Measurements from ENCODE around the gene FIG4.
"Not testable (repeated sequence)": the region's sequence is repeated elsewhere in the genome, so short reads cannot be mapped to it uniquely, and the experiment has no call there.

FIG4 gene

GRCh38 chr6:109722564-109723254 is 31.6 kb downstream of the FIG4 start:
- no peaks in the 10 kb centered on the region for H3F3A ChIP-seq (ENCODE audit: low read depth)
- H3K79me2 ChIP-seq (ENCODE audit: insufficient read depth, low read length): no peaks in the 10 kb centered on the region
- no peak overlapping the region for H2AFZ ChIP-seq (ENCODE audit: low read length)
- H3K27me3 ChIP-seq (ENCODE audit: insufficient read depth, low read length, poor library complexity, severe bottlenecking): no peaks in the 10 kb centered on the region
- no peak overlapping the region for H3K4me2 ChIP-seq (ENCODE audit: low read depth, low read length, poor library complexity, severe bottlenecking)
- no peaks in the 10 kb centered on the region for H3K9me2 ChIP-seq (replicated peaks; ENCODE audit: low read depth, low read length)
- no peak overlapping the region for H3K4me3 ChIP-seq (ENCODE audit: low read length, poor library complexity, severe bottlenecking)
- peaks cover 9% of the 10 kb centered on the region; the same call in 1 of the 2 replicates for H3K36me3 ChIP-seq (ENCODE audit: insufficient read depth, low read length)
- H4K20me1 ChIP-seq (ENCODE audit: insufficient read depth, low read length, poor library complexity, severe bottlenecking): no peaks in the 10 kb centered on the region
- TF ChIP-seq CTCF (conservative IDR thresholded peaks at IDR 0.05; ENCODE audit: low read length) (no peak), EZH2phosphoT487 (IDR thresholded peaks at IDR 0.05; ENCODE audit: borderline replicate concordance) (no peak)
- peaks cover 3% of the 10 kb centered on the region for H3K4me1 ChIP-seq (ENCODE audit: insufficient read depth, low read length, poor library complexity, severe bottlenecking)
- no peak overlapping the region for H3K9ac ChIP-seq (ENCODE audit: low read depth, low read length, poor library complexity, severe bottlenecking)
- H3K9me3 ChIP-seq (ENCODE audit: insufficient read depth, low read depth, low read length): no peaks in the 10 kb centered on the region

GRCh38 chr6:109725250-109725649 is 34.2 kb downstream of the FIG4 start:
- not testable (repeated sequence) for H3K36me3 ChIP-seq (ENCODE audit: insufficient read depth, low read length); H3K27me3 ChIP-seq (ENCODE audit: insufficient read depth, low read length, poor library complexity, severe bottlenecking); H4K20me1 ChIP-seq (ENCODE audit: insufficient read depth, low read length, poor library complexity, severe bottlenecking); H3F3A ChIP-seq (ENCODE audit: low read depth); H3K4me1 ChIP-seq (ENCODE audit: insufficient read depth, low read length, poor library complexity, severe bottlenecking); H3K9me2 ChIP-seq (replicated peaks; ENCODE audit: low read depth, low read length); H2AFZ ChIP-seq (ENCODE audit: low read length); H3K4me2 ChIP-seq (ENCODE audit: low read depth, low read length, poor library complexity, severe bottlenecking); H3K79me2 ChIP-seq (ENCODE audit: insufficient read depth, low read length); H3K9me3 ChIP-seq (ENCODE audit: insufficient read depth, low read depth, low read length); H3K4me3 ChIP-seq (ENCODE audit: low read length, poor library complexity, severe bottlenecking); H3K9ac ChIP-seq (ENCODE audit: low read depth, low read length, poor library complexity, severe bottlenecking)

GRCh38 chr6:109736273-109737025 is 45.4 kb downstream of the FIG4 start:
- Histone ChIP-seq H3K4me3 (ENCODE audit: low read length, poor library complexity, severe bottlenecking) (no peak overlapping the region), H3K4me2 (ENCODE audit: low read depth, low read length, poor library complexity, severe bottlenecking) (no peak overlapping the region), H3K27me3 (ENCODE audit: insufficient read depth, low read length, poor library complexity, severe bottlenecking) (no peaks in the 10 kb centered on the region), H3K36me3 (ENCODE audit: insufficient read depth, low read length) (peaks cover 38% of the 10 kb centered on the region; the same call in 1 of the 2 replicates), H3K4me1 (ENCODE audit: insufficient read depth, low read length, poor library complexity, severe bottlenecking) (no peaks in the 10 kb centered on the region), H4K20me1 (ENCODE audit: insufficient read depth, low read length, poor library complexity, severe bottlenecking) (no peaks in the 10 kb centered on the region), H3F3A (ENCODE audit: low read depth) (no peaks in the 10 kb centered on the region), H2AFZ (ENCODE audit: low read length) (no peak overlapping the region), H3K9me2 (replicated peaks; ENCODE audit: low read depth, low read length) (no peaks in the 10 kb centered on the region), H3K9ac (ENCODE audit: low read depth, low read length, poor library complexity, severe bottlenecking) (no peak overlapping the region), H3K79me2 (ENCODE audit: insufficient read depth, low read length) (no peaks in the 10 kb centered on the region), H3K9me3 (ENCODE audit: insufficient read depth, low read depth, low read length) (no peaks in the 10 kb centered on the region)
- TF ChIP-seq CTCF (conservative IDR thresholded peaks at IDR 0.05; ENCODE audit: low read length): no peak
